ENCODE results near the gene NMNAT3.

NMNAT3 gene

GRCh38 chr3:139710212-139710611 is 32.4 kb upstream of the NMNAT3 start:
- no peak for TF ChIP-seq CTCF (IDR thresholded peaks at IDR 0.05; ENCODE audit: insufficient read depth, missing control alignments)
- DNase-seq (ENCODE audit: insufficient read length, low spot score) = no peak
- no peak for FAIRE-seq

GRCh38 chr3:139705631-139706030 is 27.9 kb upstream of the NMNAT3 start:
- FAIRE-seq (no peak), DNase-seq (ENCODE audit: insufficient read length, low spot score) (no peak)
- TF ChIP-seq CTCF (IDR thresholded peaks at IDR 0.05; ENCODE audit: insufficient read depth, missing control alignments) = no peak

GRCh38 chr3:139696314-139696604 is 18.5 kb upstream of the NMNAT3 start:
- DNase-seq (ENCODE audit: insufficient read length, low spot score) = no peak
- no peak for FAIRE-seq
- TF ChIP-seq CTCF (IDR thresholded peaks at IDR 0.05; ENCODE audit: insufficient read depth, missing control alignments) = no peak

GRCh38 chr3:139695426-139696313 is 17.9 kb upstream of the NMNAT3 start:
- DNase-seq (ENCODE audit: insufficient read length, low spot score) (no peak), FAIRE-seq (no peak)
- TF ChIP-seq CTCF (IDR thresholded peaks at IDR 0.05; ENCODE audit: insufficient read depth, missing control alignments) = no peak

GRCh38 chr3:139695007-139695406 is 17.2 kb upstream of the NMNAT3 start:
- TF ChIP-seq CTCF (IDR thresholded peaks at IDR 0.05; ENCODE audit: insufficient read depth, missing control alignments) = no peak
- DNase-seq (ENCODE audit: insufficient read length, low spot score) = no peak
- no peak for FAIRE-seq

- DNase-seq (ENCODE audit: insufficient read length, low spot score) (no peak), FAIRE-seq (no peak)
- TF ChIP-seq CTCF (IDR thresholded peaks at IDR 0.05; ENCODE audit: insufficient read depth, missing control alignments) = no peak
These were observed 16.8 kb upstream of the NMNAT3 start for GRCh38 chr3:139694542-139694941.

GRCh38 chr3:139691619-139692018 is 13.8 kb upstream of the NMNAT3 start:
- TF ChIP-seq CTCF (IDR thresholded peaks at IDR 0.05; ENCODE audit: insufficient read depth, missing control alignments) = no peak
- FAIRE-seq = no peak
- DNase-seq (ENCODE audit: insufficient read length, low spot score) = no peak

Measured in D721Med (cell line).